ENCODE measurements around the gene SDCBP2. TPM values are rescaled to one million over a fixed set of nuclear protein-coding genes. Genes with fewer than 3 reads are reported as not detected.

Gene SDCBP2
- total and polyA plus RNA-seq, 2 of the 4 experiments (the other 2 are of a cell fraction) = 0.54 to 1.3 TPM

GRCh38 chr20:1264727-1265126 is 64.2 kb downstream of the SDCBP2 start:
- H4K8ac ChIP-seq (ENCODE audit: low read depth in 2 of 2, low read length in 2 of 2) = no peak overlapping the region; a peak in 1 of 4 replicates
- H3K27me3 ChIP-seq (ENCODE audit: control insufficient read depth, insufficient read depth, low read length) = peaks cover 2% of the 10 kb centered on the region; the same call in 1 of the 2 replicates
- no peak overlapping the region for H2BK15ac ChIP-seq (ENCODE audit: low read depth, low read length)
- H3K9me3 ChIP-seq (ENCODE audit: control insufficient read depth, insufficient read depth, low read length) = no peaks in the 10 kb centered on the region
- no peak overlapping the region for H2AK9ac ChIP-seq (replicated peaks; ENCODE audit: low read depth, low read length, poor library complexity)
- no peak overlapping the region for H3K4me3 ChIP-seq (ENCODE audit: insufficient read depth, low read depth, low read length)
- no peak overlapping the region for H2BK5ac ChIP-seq (ENCODE audit: low read depth, low read length, poor library complexity, severe bottlenecking)
- no peak overlapping the region for H3K27ac ChIP-seq (ENCODE audit: insufficient read depth, low read length)
- no peak overlapping the region for H3K56ac ChIP-seq (ENCODE audit: extremely low read depth, insufficient read depth, low read length)
- BruUV-seq (replicated peaks) = no TSS peak
- no peak overlapping the region for H2AFZ ChIP-seq (replicated peaks; ENCODE audit: low read length, poor library complexity)
- H4K20me1 ChIP-seq (ENCODE audit: insufficient read depth, low read length) = no peaks in the 10 kb centered on the region
- in situ Hi-C loops (cut with MboI; ENCODE audit: low sequenced_read_pairs) = no loop called here
- H3K23ac ChIP-seq (ENCODE audit: low read depth, low read length) = no peak overlapping the region
- intact Hi-C loops (cut with micrococcal nuclease) = no loop called here
- H3K79me1 ChIP-seq (ENCODE audit: low read depth in 1 of 2, low read length in 2 of 2) = peaks cover 21 to 25% of the 10 kb centered on the region in 2 experiments
- H2AK5ac ChIP-seq (ENCODE audit: low read depth, low read length) = no peak overlapping the region
- H3K4me1 ChIP-seq (ENCODE audit: control insufficient read depth, insufficient read depth, low read length) = peaks cover 6% of the 10 kb centered on the region; the same call in 1 of the 2 replicates
- no peak overlapping the region for H3K18ac ChIP-seq (ENCODE audit: low read depth, low read length)
- H3K14ac ChIP-seq (replicated peaks; ENCODE audit: low read depth, low read length) = no peak overlapping the region
- dilution Hi-C loops (cut with HindIII; ENCODE audit: low sequenced_read_pairs, unreplicated experiment) = no loop called here
- peak overlapping the region; percentile 55 for H4K5ac ChIP-seq (ENCODE audit: low read depth, low read length)
- H2BK20ac ChIP-seq (ENCODE audit: low read depth, low read length) = no peak overlapping the region
- no peak overlapping the region for H3K4ac ChIP-seq (ENCODE audit: low read depth, low read length)
- peaks cover 2% of the 10 kb centered on the region; the same call in 1 of the 2 replicates for H3K36me3 ChIP-seq (ENCODE audit: control insufficient read depth, insufficient read depth, low read length)
- H3K4me2 ChIP-seq (ENCODE audit: low read depth, low read length) = no peak overlapping the region
- no peak for ATAC-seq (ENCODE audit: low read depth)
- WGBS, 2 experiments (ENCODE audit: extremely low coverage in 2 of 2, insufficient read length in 1 of 2) = no CpG with 5 or more reads among the region's 2 CpGs
- no peak overlapping the region for H2BK120ac ChIP-seq (ENCODE audit: low read depth, low read length)
- H3K9me1 ChIP-seq (ENCODE audit: insufficient read depth, low read length) = peaks cover 15% of the 10 kb centered on the region; the same call in 1 of the 2 replicates
- CTCF ChIA-PET = no interaction called here
- POLR2A ChIA-PET (ENCODE audit: unreplicated experiment) = no interaction called here
- TF ChIP-seq ELK1 (IDR thresholded peaks at IDR 0.05; ENCODE audit: borderline replicate concordance, low read depth, low read length) (no peak), CEBPB (IDR thresholded peaks at IDR 0.05; ENCODE audit: low read depth, low read length) (no peak), MAZ (IDR thresholded peaks at IDR 0.05; ENCODE audit: borderline replicate concordance, low read depth, low read length) (no peak), POLR2A (IDR thresholded peaks at IDR 0.05; ENCODE audit: low read depth, low read length) (no peak), RFX5 (IDR thresholded peaks at IDR 0.05; ENCODE audit: low read depth, low read length) (no peak), FOS (IDR thresholded peaks at IDR 0.05; ENCODE audit: low read depth, low read length) (no peak), BHLHE40 (IDR thresholded peaks at IDR 0.05; ENCODE audit: low read depth, low read length) (no peak), RAD21 (IDR thresholded peaks at IDR 0.05; ENCODE audit: low read length) (no peak), USF2 (IDR thresholded peaks at IDR 0.05; ENCODE audit: low read depth, low read length) (no peak), MXI1 (IDR thresholded peaks at IDR 0.05; ENCODE audit: borderline replicate concordance, low read depth, low read length) (no peak), CHD1 (IDR thresholded peaks at IDR 0.05; ENCODE audit: low read depth, low read length) (no peak), MAFK (IDR thresholded peaks at IDR 0.05; ENCODE audit: low read depth, low read length) (no peak), RCOR1 (IDR thresholded peaks at IDR 0.05; ENCODE audit: insufficient replicate concordance, low read length) (no peak), CTCF (conservative IDR thresholded peaks at IDR 0.05; ENCODE audit: low read depth, low read length) (no peak), NFE2L2 (IDR thresholded peaks at IDR 0.05; ENCODE audit: low read depth, low read length) (no peak)
- no peak overlapping the region for H3K9ac ChIP-seq (ENCODE audit: low read depth, low read length)
- no peak overlapping the region for H4K91ac ChIP-seq (ENCODE audit: insufficient read depth, low read depth, low read length)
- no peak for DNase-seq

Measured in IMR-90 (cell line).